IPS-NIHi7 (cell line): ENCODE measurements around the gene EXOSC10.
A peak's percentile ranks its signal among the peaks of the same experiment; 100 is the strongest.
"Not testable (repeated sequence)": the region's sequence is repeated elsewhere in the genome, so short reads cannot be mapped to it uniquely, and the experiment has no call there.

ENCODE experiments used
- DNase-seq: peaks from one replicate; pipeline ENCODE4 v3.0.0; 2012; ENCODE audit warnings: mixed read lengths; ENCODE audit errors: extremely low spot score

EXOSC10 gene

GRCh38 chr1:11061652-11062365 lies 37.9 kb downstream of the EXOSC10 start:
- DNase-seq = no peak

DNA sequence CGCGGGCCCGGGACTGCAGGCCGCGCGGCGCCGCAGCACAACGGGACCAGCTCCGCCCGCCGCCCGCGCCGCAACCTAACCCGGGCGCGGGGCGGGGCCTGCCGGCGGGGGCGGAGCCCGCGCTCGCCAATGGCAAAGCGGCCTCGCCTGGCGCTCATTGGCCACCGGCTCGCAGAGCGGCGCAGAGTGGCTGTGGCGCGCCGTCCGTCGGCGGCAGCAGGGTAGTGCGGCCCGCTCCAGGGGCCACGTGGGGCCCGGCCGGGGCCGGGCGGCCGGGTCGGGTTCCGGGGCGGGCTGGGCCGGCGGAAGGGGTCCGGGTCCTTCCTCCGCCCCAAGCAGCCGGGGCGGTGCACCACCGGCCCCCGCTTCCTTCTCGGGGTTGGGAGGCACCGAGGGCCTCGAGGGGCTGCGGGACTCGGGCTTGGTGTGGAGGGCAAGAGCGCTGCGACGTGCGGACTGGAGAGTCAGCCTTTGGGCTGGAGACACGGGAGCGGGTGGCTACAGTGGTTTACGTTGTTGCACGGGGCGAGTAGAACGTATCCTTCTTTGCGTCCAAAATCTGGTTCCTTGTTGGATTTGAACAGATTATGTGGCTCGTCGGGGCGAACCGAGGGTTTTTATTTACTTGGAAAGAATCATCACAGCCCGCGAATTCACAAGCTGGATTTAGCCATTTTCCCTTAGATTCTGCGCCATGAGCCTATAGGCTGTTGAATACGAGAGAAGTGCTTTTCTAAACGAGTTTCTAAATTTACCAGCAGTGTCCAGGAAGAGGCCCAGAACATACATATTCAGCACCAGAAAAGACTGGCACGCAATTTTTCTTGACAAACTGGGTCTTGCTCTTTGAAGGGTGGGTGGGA lies 39.5 kb downstream of the EXOSC10 start, which contains the start of gene SRM:
SRM (minus strand) TSS at position 51 of the 863 bp plus-strand sequence. CDS start 75 bp downstream, outside the sequence.
- peak; percentile 100 for DNase-seq

- no peak for DNase-seq
These were observed 40.3 kb downstream of the EXOSC10 start for GRCh38 chr1:11059155-11059967.

GRCh38 chr1:11058595-11059154 lies 41.0 kb downstream of the EXOSC10 start:
- no peak for DNase-seq

GRCh38 chr1:11058026-11058425 lies 41.6 kb downstream of the EXOSC10 start:
- no peak for DNase-seq

GRCh38 chr1:11057477-11057876 lies 42.2 kb downstream of the EXOSC10 start:
- DNase-seq = no peak

- peak; percentile 3 for DNase-seq
These were observed 43.2 kb downstream of the EXOSC10 start for GRCh38 chr1:11056504-11056903.

DNA sequence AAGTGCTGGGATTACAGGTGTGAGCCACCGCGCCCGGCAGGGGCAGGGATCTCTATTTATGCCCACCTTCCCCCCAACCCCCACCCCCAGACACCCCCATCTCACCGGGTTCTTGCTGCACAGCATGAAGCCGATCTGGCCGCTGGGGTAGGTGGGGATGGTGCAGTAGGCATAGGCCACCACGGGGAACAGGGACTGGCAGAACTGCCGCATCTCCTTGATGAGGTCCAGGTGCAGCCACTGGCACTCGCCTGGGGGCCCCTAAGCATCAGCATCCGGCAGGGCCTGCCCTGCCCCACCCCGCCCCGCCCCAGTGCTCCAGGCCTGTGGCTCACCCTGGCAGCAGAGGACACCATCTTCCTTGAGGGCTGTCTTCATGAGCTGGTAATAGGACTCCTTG lies 44.0 kb downstream of the EXOSC10 start:
- peak; percentile 2 for DNase-seq

- no peak for DNase-seq
These were observed 45.0 kb downstream of the EXOSC10 start for GRCh38 chr1:11054666-11055065.

DNA sequence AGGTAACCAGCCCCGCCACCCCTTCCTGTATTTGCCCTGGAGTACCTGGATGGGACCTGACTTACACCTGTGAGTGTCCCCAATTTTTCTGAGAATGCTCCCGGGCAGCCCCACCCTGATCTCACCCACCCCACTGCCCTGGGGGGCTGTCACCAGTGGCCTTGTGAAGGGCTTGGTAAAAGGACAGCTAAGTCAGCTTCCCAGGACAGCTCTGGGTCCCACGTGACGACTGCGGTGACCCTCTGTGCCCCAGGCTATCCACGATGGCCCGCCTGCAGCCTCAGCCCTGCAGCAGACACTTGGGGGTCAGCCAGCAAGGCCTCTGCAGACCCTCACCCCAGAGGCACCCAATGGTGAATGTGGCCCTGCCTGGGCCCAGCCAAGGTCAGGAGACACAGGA lies 45.5 kb downstream of the EXOSC10 start:
- DNase-seq = no peak

GRCh38 chr1:11053758-11054137 lies 45.9 kb downstream of the EXOSC10 start:
- DNase-seq = peak; percentile 79

GRCh38 chr1:11052839-11053757 lies 46.6 kb downstream of the EXOSC10 start:
- no peak for DNase-seq

GRCh38 chr1:11051781-11052511 lies 47.7 kb downstream of the EXOSC10 start:
- DNase-seq = no peak

DNA sequence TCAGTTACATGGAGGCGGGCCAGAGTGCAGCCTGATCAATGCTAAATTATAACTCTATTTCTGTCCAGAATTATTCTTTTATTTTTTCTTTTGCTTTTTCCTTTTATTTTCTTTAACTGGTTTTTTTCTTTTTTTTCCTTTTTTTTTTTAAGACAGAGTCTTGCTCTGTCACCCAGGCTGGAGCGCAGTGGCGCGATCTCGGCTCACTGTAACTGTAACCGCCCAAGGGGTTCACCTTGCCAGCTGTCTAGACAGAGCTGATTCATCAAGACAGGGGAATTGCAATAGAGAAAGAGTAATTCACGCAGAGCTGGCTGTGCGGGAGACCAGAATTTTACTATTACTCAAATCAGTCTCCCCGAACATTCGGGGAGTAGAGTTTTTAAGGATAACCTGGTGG lies 48.5 kb downstream of the EXOSC10 start:
- not testable (repeated sequence) for DNase-seq

- DNase-seq = peak; percentile 6
These were observed 52.9 kb downstream of the EXOSC10 start, which contains the start of gene MASP2 for GRCh38 chr1:11046625-11047365. Gene MASP2 (minus strand): TSS chr1:11047239. CDS start chr1:11047207, 32 bp downstream.

GRCh38 chr1:11046270-11046566 lies 53.5 kb downstream of the EXOSC10 start:
- DNase-seq = no peak

DNA sequence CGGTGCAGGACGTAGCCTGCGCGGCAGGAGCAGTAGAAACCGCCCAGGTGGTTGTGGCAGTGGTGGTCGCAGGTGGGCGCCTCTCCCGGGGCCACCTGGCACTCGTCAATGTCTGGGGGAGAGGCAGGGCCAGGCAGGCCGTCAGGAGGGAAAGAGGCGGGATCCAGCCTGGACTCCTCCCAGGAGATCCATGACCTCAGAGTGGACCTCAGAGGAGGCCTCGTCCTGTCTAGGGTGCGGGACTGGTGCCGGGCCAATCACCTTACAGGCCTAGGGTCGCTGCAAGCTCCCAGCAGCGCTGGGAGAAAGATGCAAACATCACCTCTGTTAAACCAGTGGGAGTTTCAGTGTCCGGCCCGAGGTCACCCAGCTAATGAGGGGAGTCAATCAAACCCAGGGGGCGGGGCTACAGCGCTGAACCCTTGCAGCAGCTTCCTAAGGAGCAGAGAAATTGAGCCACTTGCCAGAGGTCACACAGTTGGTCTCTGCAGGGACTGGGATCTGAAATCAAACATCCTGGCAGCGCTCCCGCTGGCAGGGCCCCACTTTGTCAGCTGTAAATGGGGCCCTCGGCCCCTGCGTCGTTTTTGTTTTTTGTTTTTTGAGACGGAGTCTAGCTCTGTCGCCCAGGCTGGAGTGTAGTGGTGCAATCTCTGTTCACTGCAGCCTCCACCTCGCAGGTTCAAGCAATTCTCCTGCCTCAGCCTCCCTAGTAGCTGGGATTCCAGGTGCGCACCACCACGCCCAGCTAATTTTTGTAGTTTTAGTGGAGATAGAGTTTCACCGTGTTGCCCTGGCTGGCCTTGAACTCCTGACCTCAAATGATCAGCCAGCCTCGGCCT lies 54.0 kb downstream of the EXOSC10 start:
- peak; percentile 78 for DNase-seq

- DNase-seq = peak; percentile 4
These were observed 54.7 kb downstream of the EXOSC10 start for GRCh38 chr1:11044849-11045427.
